Endothelial cell of umbilical vein (primary cell): ENCODE measurements around the gene MS4A1. TPM values are rescaled to one million over a fixed set of nuclear protein-coding genes. Genes with fewer than 3 reads are reported as not detected.

Experiments
- BruUV-seq: library from RNA; stranded (reverse); fragments of 400-500 nt; replicated peaks from 2 replicates; lab custom pipeline; 2021; lab: Mats Ljungman, UMichigan
- CTCF ChIA-PET: fragments of 300-600, 350-600 bp; sonication (Branson Sonifier 250); formaldehyde crosslinking; loops from one replicate; lab custom pipeline; 2021; ENCODE audit warnings: antibody characterized with exemption, inconsistent platforms; lab: Charles Lee
- POLR2A ChIA-PET: fragments of 300-600, 350-600 bp; sonication (Branson Sonifier 250); formaldehyde crosslinking; loops from one replicate; lab custom pipeline; 2021; ENCODE audit warnings: antibody characterized with exemption, inconsistent platforms; lab: Charles Lee
- DNase-seq: peaks from one replicate; pipeline ENCODE4 v3.0.0-alpha.2; 2011; ENCODE audit warnings: low read depth, low spot score
- FAIRE-seq: peaks from 2 replicates; lab custom pipeline; 2011; peaks lifted over from hg19 to GRCh38; lab: Jason Lieb, UNC
- H2AFZ ChIP-seq: 2 replicates; pipeline ENCODE4 v1.6.0; 2012; ENCODE audit warnings: low read depth, low read length, control low read depth, inconsistent platforms
- H3K27ac ChIP-seq: 2 replicates; pipeline ENCODE4 v1.5.1; 2011; ENCODE audit warnings: low read depth, mild to moderate bottlenecking, control low read depth, low read length, moderate library complexity; ENCODE audit not compliant: insufficient read depth
- H3K27me3 ChIP-seq, 2 experiments: 2 replicates each; pipeline versions ENCODE4 v1.6.0 to v1.6.1; 2011; ENCODE audit warnings: low read length in 2 of 2, mixed read lengths in 1 of 2; ENCODE audit not compliant: control insufficient read depth in 2 of 2, insufficient read depth in 2 of 2
- H3K36me3 ChIP-seq, 2 experiments: 2 replicates in 1 of 2; 3 replicates in 1 of 2; pipeline ENCODE4 v1.5.1; 2011; ENCODE audit warnings: low read length in 2 of 2, mild to moderate bottlenecking in 1 of 2, moderate library complexity in 1 of 2; ENCODE audit not compliant: control insufficient read depth in 2 of 2, insufficient read depth in 2 of 2; ENCODE audit errors: extremely low read depth in 1 of 2
- H3K4me1 ChIP-seq: 3 replicates; pipeline ENCODE4 v1.5.1; 2011; ENCODE audit warnings: mild to moderate bottlenecking, low read length; ENCODE audit not compliant: control insufficient read depth, insufficient read depth; ENCODE audit errors: extremely low read depth
- H3K4me2 ChIP-seq: 2 replicates; pipeline ENCODE4 v1.6.1; 2011; ENCODE audit warnings: low read length, control low read depth, mixed read lengths; ENCODE audit not compliant: insufficient read depth
- H3K4me3 ChIP-seq, 3 experiments: fragments of 200-600 bp in 1 of 3; sonication (generic), shearing (Covaris generic) in 1 of 3; replicated peaks in 1 of 3; 2 replicates each; pipeline ENCODE4 v1.5.1; 2011 to 2016; ENCODE audit warnings: control low read depth in 3 of 3, low read length in 3 of 3, mild to moderate bottlenecking in 2 of 3, inconsistent platforms in 1 of 3, low read depth in 1 of 3, moderate library complexity in 1 of 3; ENCODE audit not compliant: insufficient read depth in 1 of 3
- H3K79me2 ChIP-seq: 2 replicates; pipeline ENCODE4 v1.6.0; 2012; ENCODE audit warnings: low read length, inconsistent platforms; ENCODE audit not compliant: control insufficient read depth, insufficient read depth
- H3K9ac ChIP-seq: replicated peaks from 2 replicates; pipeline ENCODE3; 2011; ENCODE audit warnings: low read length, control low read depth; ENCODE audit not compliant: insufficient read depth; ENCODE audit errors: extremely low read depth
- H3K9me1 ChIP-seq: replicated peaks from 3 replicates; pipeline ENCODE4 v1.6.0; 2011; ENCODE audit warnings: mild to moderate bottlenecking, low read length; ENCODE audit not compliant: control insufficient read depth, insufficient read depth; ENCODE audit errors: extremely low read depth
- H3K9me3 ChIP-seq: replicated peaks from 2 replicates; pipeline ENCODE4 v1.5.1; 2012; ENCODE audit warnings: low read length, inconsistent platforms; ENCODE audit not compliant: control insufficient read depth, insufficient read depth
- H4K20me1 ChIP-seq: replicated peaks from 2 replicates; pipeline ENCODE3; 2011; ENCODE audit warnings: mild to moderate bottlenecking, low read length; ENCODE audit not compliant: control insufficient read depth, insufficient read depth; ENCODE audit errors: extremely low read depth
- CTCF ChIP-seq, 2 donors: IDR thresholded peaks; 1 replicate in 1 of 2; 2 replicates in 1 of 2; pipeline ENCODE4 v1.5.1; 2011; ENCODE audit warnings: low read length in 2 of 2, mild to moderate bottlenecking in 2 of 2, moderate library complexity in 2 of 2, control low read depth in 1 of 2, inconsistent platforms in 1 of 2, low read depth in 1 of 2; ENCODE audit not compliant: insufficient read depth in 1 of 2; ENCODE audit errors: extremely low read depth in 1 of 2
- EZH2 ChIP-seq: IDR thresholded peaks from 2 replicates; pipeline ENCODE4 v1.6.1; 2012; ENCODE audit warnings: borderline replicate concordance, low read depth, mild to moderate bottlenecking, moderate library complexity, low read length, inconsistent platforms; ENCODE audit not compliant: severe bottlenecking
- FOS ChIP-seq: IDR thresholded peaks from 2 replicates; pipeline ENCODE4 v1.6.1; 2011; ENCODE audit warnings: mild to moderate bottlenecking, low read length, moderate library complexity, borderline replicate concordance; ENCODE audit not compliant: insufficient read depth
- GATA2 ChIP-seq: IDR thresholded peaks from 2 replicates; pipeline ENCODE4 v1.7.0; 2011; ENCODE audit warnings: low read depth, mild to moderate bottlenecking, moderate library complexity, mixed read lengths, low read length; ENCODE audit not compliant: insufficient read length, insufficient read depth
- JUN ChIP-seq: IDR thresholded peaks from 2 replicates; pipeline ENCODE4 v1.6.1; 2011; ENCODE audit warnings: borderline replicate concordance, low read depth; ENCODE audit not compliant: insufficient read length, insufficient read depth
- MAX ChIP-seq: IDR thresholded peaks from 2 replicates; pipeline ENCODE4 v1.6.1; 2011; ENCODE audit not compliant: insufficient read depth, insufficient read length
- MYC ChIP-seq: IDR thresholded peaks from one replicate; pipeline ENCODE4 v1.6.1; 2011; ENCODE audit warnings: mild to moderate bottlenecking, low read depth, low read length
- POLR2A ChIP-seq: IDR thresholded peaks from 2 replicates; pipeline ENCODE4 v1.6.1; 2012; ENCODE audit warnings: low read depth, mild to moderate bottlenecking, control low read depth, low read length
- POLR2AphosphoS5 ChIP-seq: IDR thresholded peaks from 2 replicates; pipeline ENCODE4 v1.6.1; 2012; ENCODE audit warnings: low read depth, mild to moderate bottlenecking, control low read depth, low read length, moderate library complexity; ENCODE audit not compliant: insufficient read depth
- dilution Hi-C: fragments of 300-500 bp; cut with MboI; formaldehyde crosslinking; loops from one replicate; pipeline ENCODE4 v1.15.0; 2019; ENCODE audit warnings: low sequenced_read_pairs; ENCODE audit not compliant: extremely low pct_ligation_motif_present
- intact Hi-C: fragments of 100-400 bp; cut with micrococcal nuclease; formaldehyde crosslinking; loops from one replicate; pipeline ENCODE4 v1.10.0; 2022
- polyA plus RNA-seq, 4 experiments: library from polyadenylated mRNA; depleted of rRNA in 3 of 4; stranded (reverse) in 3 of 4; unstranded in 1 of 4; fragments of >200 nt; gene quantifications; 2 replicates each; pipeline versions ENCODE4 v1.2.1 to v1.2.3, GENCODE V29; 2011 to 2012; ENCODE audit warnings: missing spikeins in 1 of 4
- total RNA-seq: library from RNA; stranded (reverse); gene quantifications from 2 replicates; pipeline ENCODE4 v1.2.3, GENCODE V29; 2021

The MS4A1 gene
- total and polyA plus RNA-seq, 2 donors (not counting 3 experiments of a cell fraction or from before 2014, with no cell fraction given): not detected

- intact Hi-C loops (no loop called here), dilution Hi-C loops (no loop called here)
- no peaks in the 10 kb centered on the region for H3K27me3 ChIP-seq
- TF ChIP-seq EZH2: no peak
- no peak for TF ChIP-seq GATA2
- no peaks in the 10 kb centered on the region for H3K4me1 ChIP-seq
- no peak overlapping the region for H3K27ac ChIP-seq
- no peak overlapping the region for H3K4me2 ChIP-seq
- CTCF ChIA-PET: no interaction called here
- no peaks in the 10 kb centered on the region for H3K9me1 ChIP-seq
- no peak overlapping the region for H3K4me3 ChIP-seq
- DNase-seq (no peak), FAIRE-seq (no peak)
- no peaks in the 10 kb centered on the region for H3K9me3 ChIP-seq
- no peak overlapping the region for H2AFZ ChIP-seq
- BruUV-seq: no TSS peak
- POLR2A ChIA-PET: no interaction called here
- H4K20me1 ChIP-seq: no peaks in the 10 kb centered on the region
- H3K36me3 ChIP-seq: no peaks in the 10 kb centered on the region
- no peak overlapping the region for H3K9ac ChIP-seq
- H3K79me2 ChIP-seq: no peaks in the 10 kb centered on the region
These were observed 58.1 kb downstream of the MS4A1 start for GRCh38 chr11:60513496-60514460.

GRCh38 chr11:60515144-60515855 is 59.7 kb downstream of the MS4A1 start, which contains the start of gene MS4A13:
TSS of gene MS4A13 (plus strand) at chr11:60515392. CDS start at chr11:60518084, 2,692 bp downstream.
- H3K27me3 ChIP-seq: no peaks in the 10 kb centered on the region
- BruUV-seq: no TSS peak
- dilution Hi-C loops: no loop called here
- H3K4me3 ChIP-seq: no peak within 1 kb of the TSS
- TF ChIP-seq JUN (no peak), POLR2A (no peak), FOS (no peak), GATA2 (no peak), CTCF (IDR thresholded peaks at IDR 0.05; ENCODE audit: extremely low read depth in 1 of 2, insufficient read depth in 1 of 2, low read depth in 1 of 2, low read length in 2 of 2) (no peak), MAX (no peak), POLR2AphosphoS5 (no peak), EZH2 (no peak), MYC (no peak)
- H3K9me1 ChIP-seq: no peaks in the 10 kb centered on the region
- no peaks in the 10 kb centered on the region for H3K9me3 ChIP-seq
- no peak within 1 kb of the TSS for H2AFZ ChIP-seq
- intact Hi-C loops: no loop called here
- ChIA-PET CTCF (no interaction called here), POLR2A (no interaction called here)
- no peak within 1 kb of the TSS for H3K27ac ChIP-seq
- H3K9ac ChIP-seq: no peak within 1 kb of the TSS
- no peaks in the 10 kb centered on the region for H4K20me1 ChIP-seq
- no peak for DNase-seq
- no peak within 1 kb of the TSS for H3K4me2 ChIP-seq
- H3K4me1 ChIP-seq: no peaks in the 10 kb centered on the region
- no peak for FAIRE-seq
- H3K79me2 ChIP-seq: no peaks in the 10 kb centered on the region
- H3K36me3 ChIP-seq: no peaks in the 10 kb centered on the region
